Inferior parietal cortex (tissue), 1 donor: Measurements from ENCODE around the gene HNRNPA1.
A peak's percentile ranks its signal among the peaks of the same experiment; 100 is the strongest.
"Not testable (repeated sequence)": the region's sequence is repeated elsewhere in the genome, so short reads cannot be mapped to it uniquely, and the experiment has no call there.

Source experiments
- DNase-seq: peaks from one replicate; pipeline ENCODE4 v3.0.0-alpha.2; 2016; ENCODE audit errors: extremely low spot score

Gene HNRNPA1

GRCh38 chr12:54280468-54281260, at the start of gene HNRNPA1:
TSS of gene HNRNPA1 (plus strand) at chr12:54280726. CDS start at chr12:54280808, 82 bp downstream.
- peak; percentile 100 for DNase-seq

DNA sequence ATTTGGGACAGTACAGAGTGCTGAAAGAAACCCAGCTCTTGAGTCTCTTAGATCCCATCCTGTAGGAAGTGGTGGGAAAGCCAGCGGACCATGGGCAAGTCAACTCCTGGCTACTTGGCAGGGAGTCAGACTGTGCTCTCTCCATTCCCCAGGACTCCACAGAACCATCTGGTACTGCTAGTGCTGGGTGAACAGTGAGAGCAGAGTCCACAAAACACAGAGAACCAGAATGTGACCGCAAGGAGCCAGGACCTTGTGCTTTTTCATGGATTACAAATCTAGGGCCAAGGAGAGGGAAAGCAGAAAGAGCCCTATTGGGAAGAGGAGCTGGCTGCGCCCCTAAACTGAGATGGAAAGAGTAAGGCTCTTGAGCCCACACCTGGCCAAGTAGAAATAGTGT, 49.3 kb upstream of the HNRNPA1 start:
- not testable (repeated sequence) for DNase-seq

- DNase-seq, result no peak
These were observed 47.7 kb upstream of the HNRNPA1 start for GRCh38 chr12:54232790-54233189.

- no peak for DNase-seq
These were observed 42.0 kb upstream of the HNRNPA1 start for GRCh38 chr12:54238531-54238930.

DNA sequence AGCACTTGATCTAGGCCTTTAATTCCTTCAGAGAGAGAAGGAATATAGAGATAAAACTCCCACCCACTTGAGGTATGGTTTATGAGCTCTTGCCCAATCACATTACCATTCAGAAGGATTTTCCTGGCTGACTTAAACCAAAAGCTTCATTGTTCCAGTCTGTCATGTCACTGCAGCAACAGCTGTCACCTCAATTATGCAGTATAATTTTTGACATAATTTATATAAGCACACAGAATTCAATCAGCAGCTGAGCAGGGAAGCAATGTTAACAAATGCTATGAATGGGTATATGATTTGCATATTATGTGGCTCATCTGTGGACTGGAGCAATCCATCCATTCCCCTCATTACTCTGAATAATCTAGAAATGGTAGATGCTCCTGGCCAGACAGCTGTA, 40.9 kb upstream of the HNRNPA1 start:
- no peak for DNase-seq

DNA sequence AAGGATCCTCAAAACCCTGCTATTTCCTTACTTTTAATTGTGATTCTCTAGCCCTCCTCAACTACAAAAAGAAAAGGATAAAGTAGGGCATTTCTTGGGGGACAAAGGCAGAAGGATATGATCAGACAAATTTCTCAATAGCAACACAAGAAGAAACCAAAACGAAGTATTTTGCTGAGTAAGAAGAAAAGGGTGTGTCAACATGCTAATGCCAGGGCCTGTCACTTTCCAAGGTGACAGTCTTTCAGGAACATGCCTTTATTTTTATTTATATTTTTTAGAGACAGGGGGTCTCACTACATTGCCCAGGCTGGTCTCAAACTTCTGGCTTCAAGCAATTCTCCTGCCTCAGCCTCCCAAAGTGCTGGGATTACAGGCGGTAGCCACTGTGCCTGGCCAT, 40.4 kb upstream of the HNRNPA1 start:
- DNase-seq, result no peak

DNA sequence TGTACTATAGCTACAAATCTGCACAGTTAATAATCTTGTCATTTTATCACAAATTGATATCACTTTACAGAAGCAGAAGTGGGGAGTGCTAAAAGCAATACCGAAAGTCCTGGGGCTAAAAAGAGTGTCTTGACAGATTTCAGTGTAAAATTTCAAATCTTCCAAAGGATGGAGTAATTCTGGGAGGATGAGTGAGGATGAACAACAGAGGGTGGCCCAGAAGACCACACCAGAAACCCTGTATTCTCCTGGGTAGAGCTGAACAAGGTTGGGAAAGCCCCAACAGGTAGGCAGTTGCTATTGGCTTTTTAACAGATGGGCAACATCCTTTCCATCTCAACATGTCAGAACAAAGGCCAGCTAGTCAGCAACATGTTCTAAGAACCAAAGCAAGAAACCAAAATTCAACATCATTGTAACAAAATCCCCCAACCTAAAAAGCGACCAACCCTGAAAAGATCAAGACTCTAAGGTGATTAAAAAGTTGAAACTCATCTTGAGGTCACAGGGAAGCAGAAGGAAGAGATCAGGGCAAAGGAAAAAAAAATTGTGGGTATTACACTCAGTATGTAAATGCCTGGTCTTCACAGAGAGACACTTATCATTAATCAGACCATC, 39.4 kb upstream of the HNRNPA1 start:
- DNase-seq, result no peak

GRCh38 chr12:54246011-54246641, 34.4 kb upstream of the HNRNPA1 start:
- DNase-seq, result no peak

- no peak for DNase-seq
These were observed 31.0 kb upstream of the HNRNPA1 start for GRCh38 chr12:54249489-54249888.

GRCh38 chr12:54251667-54252284, 28.8 kb upstream of the HNRNPA1 start:
- DNase-seq, result peak; percentile 68

DNA sequence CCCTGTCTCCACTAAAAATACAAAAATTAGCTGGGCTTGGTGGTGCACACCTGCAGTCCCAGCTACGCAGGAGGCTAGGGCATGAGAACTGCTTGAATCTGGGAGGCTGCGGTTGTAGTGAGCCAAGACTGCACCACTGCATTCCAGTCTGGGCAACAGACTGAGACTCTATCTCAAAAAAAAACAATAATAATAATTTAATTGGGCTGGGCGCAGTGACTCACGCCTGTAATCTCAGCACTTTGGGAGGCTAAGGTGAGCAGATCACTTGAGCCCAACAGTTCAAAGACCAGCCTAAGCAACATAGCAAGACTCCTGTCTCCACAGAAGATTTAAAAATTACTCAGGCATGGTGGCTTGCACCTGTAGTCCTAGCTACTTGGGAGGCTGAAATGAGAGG, 27.3 kb upstream of the HNRNPA1 start:
- DNase-seq, result no peak

GRCh38 chr12:54257332-54257731, 23.2 kb upstream of the HNRNPA1 start:
- no peak for DNase-seq

- DNase-seq, result no peak
These were observed 22.3 kb upstream of the HNRNPA1 start for GRCh38 chr12:54258201-54258681.

GRCh38 chr12:54259194-54260011, 21.1 kb upstream of the HNRNPA1 start:
- DNase-seq, result peak; percentile 87

- no peak for DNase-seq
These were observed 18.6 kb upstream of the HNRNPA1 start for GRCh38 chr12:54261815-54262402.

GRCh38 chr12:54262403-54262925, 18.1 kb upstream of the HNRNPA1 start:
- DNase-seq, result no peak

- no peak for DNase-seq
These were observed 15.1 kb upstream of the HNRNPA1 start for GRCh38 chr12:54265364-54265812.

DNA sequence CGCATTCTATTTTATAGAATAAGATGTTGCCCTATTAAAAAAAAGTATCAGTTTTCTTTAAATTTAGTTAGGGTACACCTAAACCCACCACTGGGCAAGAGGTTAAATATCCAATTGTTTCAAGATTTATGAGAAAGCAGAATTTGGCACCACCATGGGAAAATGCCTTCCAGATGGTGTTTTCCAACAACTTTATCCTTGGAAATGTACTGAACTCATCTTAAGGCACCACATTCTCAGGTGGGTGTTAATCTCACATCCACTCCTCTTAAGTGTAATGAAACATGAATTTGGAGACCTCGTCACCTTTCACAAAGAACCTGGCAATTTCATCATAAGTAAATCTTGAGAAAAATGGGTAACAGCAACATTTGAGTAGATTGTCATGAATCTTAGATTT, 13.7 kb upstream of the HNRNPA1 start:
- DNase-seq, result no peak

DNA sequence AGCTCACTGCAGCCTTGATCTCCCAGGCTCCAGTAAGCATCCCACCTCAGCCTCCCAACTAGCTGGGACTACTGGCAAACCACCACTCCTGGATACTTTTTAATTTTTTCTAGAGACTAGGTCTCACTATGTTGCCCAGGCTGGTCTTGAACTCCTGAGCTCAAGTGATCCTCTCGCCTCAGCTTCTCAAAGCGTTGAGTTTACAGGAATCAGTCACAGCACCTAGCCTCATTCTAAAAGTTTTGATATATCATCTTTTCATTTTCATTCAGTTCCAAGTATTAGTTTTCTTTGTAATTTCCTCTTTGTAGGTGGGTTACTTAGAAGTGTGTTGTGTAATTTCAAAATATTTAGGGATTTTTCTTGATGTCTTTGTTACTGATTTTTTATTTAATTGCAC, 10.2 kb upstream of the HNRNPA1 start:
- no peak for DNase-seq

GRCh38 chr12:54272214-54272613, 8.3 kb upstream of the HNRNPA1 start:
- DNase-seq, result no peak

DNA sequence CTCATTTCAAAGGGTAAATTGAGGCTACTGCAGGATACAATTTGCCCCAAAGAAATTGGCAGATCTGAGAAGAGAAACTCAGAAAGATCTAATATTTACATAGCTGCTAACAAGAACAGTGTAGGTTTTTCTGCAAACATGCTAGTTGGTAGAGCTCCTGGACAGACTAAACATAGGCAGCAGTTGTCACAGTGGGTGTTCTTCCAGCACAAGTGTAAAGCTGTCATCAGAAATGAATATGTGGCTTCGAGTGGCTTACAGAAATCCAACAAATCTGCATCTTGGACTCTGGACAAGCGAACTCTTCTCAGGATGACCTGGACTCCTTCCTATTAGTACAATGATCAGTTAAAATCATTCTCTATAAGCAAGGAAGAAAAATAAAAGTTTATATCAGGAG, 6.5 kb upstream of the HNRNPA1 start:
- DNase-seq, result no peak
